Measurements from ENCODE around the gene LINGO4.

The LINGO4 gene

GRCh38 chr1:151801846-151802245 lies 3.4 kb downstream of the LINGO4 start:
- H3K4me3 ChIP-seq (ENCODE audit: low read length): no peak overlapping the region
- no peak for TF ChIP-seq CTCF (conservative IDR thresholded peaks at IDR 0.05; ENCODE audit: low read depth, low read length)
- DNase-seq (ENCODE audit: low read depth): no peak

- DNase-seq (ENCODE audit: low read depth): no peak
- no peak for TF ChIP-seq CTCF (conservative IDR thresholded peaks at IDR 0.05; ENCODE audit: low read depth, low read length)
- H3K4me3 ChIP-seq (ENCODE audit: low read length): no peak overlapping the region
These were observed 3.9 kb downstream of the LINGO4 start for GRCh38 chr1:151801310-151801820.

GRCh38 chr1:151800830-151801229 lies 4.4 kb downstream of the LINGO4 start:
- no peak overlapping the region for H3K4me3 ChIP-seq (ENCODE audit: low read length)
- no peak for TF ChIP-seq CTCF (conservative IDR thresholded peaks at IDR 0.05; ENCODE audit: low read depth, low read length)
- no peak for DNase-seq (ENCODE audit: low read depth)

GRCh38 chr1:151799179-151800022 lies 5.8 kb downstream of the LINGO4 start:
- DNase-seq (ENCODE audit: low read depth): no peak
- TF ChIP-seq CTCF (conservative IDR thresholded peaks at IDR 0.05; ENCODE audit: low read depth, low read length): no peak
- no peak overlapping the region for H3K4me3 ChIP-seq (ENCODE audit: low read length)

GRCh38 chr1:151798571-151798970 lies 6.6 kb downstream of the LINGO4 start:
- H3K4me3 ChIP-seq (ENCODE audit: low read length): no peak overlapping the region
- DNase-seq (ENCODE audit: low read depth): no peak
- no peak for TF ChIP-seq CTCF (conservative IDR thresholded peaks at IDR 0.05; ENCODE audit: low read depth, low read length)

GRCh38 chr1:151790940-151791651 lies 14.1 kb downstream of the LINGO4 start:
- no peak for DNase-seq (ENCODE audit: low read depth)
- peak overlapping the region; percentile 95 for H3K4me3 ChIP-seq (ENCODE audit: low read length)
- TF ChIP-seq CTCF (conservative IDR thresholded peaks at IDR 0.05; ENCODE audit: low read depth, low read length): no peak
